ENCODE results near the gene ODAD3.
A peak's percentile ranks its signal among the peaks of the same experiment; 100 is the strongest.

ODAD3 gene

GRCh38 chr19:11378319-11379189 is 56.4 kb downstream of the ODAD3 start:
- DNase-seq = peak; percentile 80
- Mint-ChIP-seq H3K36me3 (ENCODE audit: low read depth) (peaks cover 5% of the 10 kb centered on the region), H3K9me3 (no peaks in the 10 kb centered on the region), H3K4me1 (peaks cover 38% of the 10 kb centered on the region), H3K27me3 (ENCODE audit: low read depth, poor library complexity) (peaks cover 27% of the 10 kb centered on the region), H3K27ac (no peak overlapping the region), H3K4me3 (no peak overlapping the region)
- peak; percentile 76 for TF ChIP-seq CTCF (IDR thresholded peaks at IDR 0.05)

- Mint-ChIP-seq H3K4me1 (peaks cover 35% of the 10 kb centered on the region), H3K27ac (no peak overlapping the region)
These were observed 57.2 kb downstream of the ODAD3 start for GRCh38 chr19:11377756-11378155.

GRCh38 chr19:11377237-11377636 is 57.7 kb downstream of the ODAD3 start:
- no peak for DNase-seq
- TF ChIP-seq CTCF (IDR thresholded peaks at IDR 0.05) = no peak
- no peak overlapping the region for H3K4me3 Mint-ChIP-seq
- H3K27ac Mint-ChIP-seq = no peak overlapping the region
- H3K9me3 Mint-ChIP-seq = no peaks in the 10 kb centered on the region
- peaks cover 5% of the 10 kb centered on the region for H3K36me3 Mint-ChIP-seq (ENCODE audit: low read depth)
- peaks cover 33% of the 10 kb centered on the region for H3K4me1 Mint-ChIP-seq
- H3K27me3 Mint-ChIP-seq (ENCODE audit: low read depth, poor library complexity) = peaks cover 15% of the 10 kb centered on the region

More at GRCh38 chr19:11377756-11378155, 57.2 kb downstream of the ODAD3 start:
- peaks cover 20% of the 10 kb centered on the region for H3K27me3 Mint-ChIP-seq (ENCODE audit: low read depth, poor library complexity)
- no peak for TF ChIP-seq CTCF (IDR thresholded peaks at IDR 0.05)
- H3K36me3 Mint-ChIP-seq (ENCODE audit: low read depth) = peaks cover 5% of the 10 kb centered on the region
- no peaks in the 10 kb centered on the region for H3K9me3 Mint-ChIP-seq
- no peak for DNase-seq
- no peak overlapping the region for H3K4me3 Mint-ChIP-seq

- no peak for TF ChIP-seq CTCF (IDR thresholded peaks at IDR 0.05)
- H3K36me3 Mint-ChIP-seq (ENCODE audit: low read depth) = peaks cover 5% of the 10 kb centered on the region
- H3K4me1 Mint-ChIP-seq = peaks cover 18% of the 10 kb centered on the region
- peaks cover 7% of the 10 kb centered on the region for H3K27me3 Mint-ChIP-seq (ENCODE audit: low read depth, poor library complexity)
- peak overlapping the region; percentile 85 for H3K27ac Mint-ChIP-seq
- DNase-seq = peak; percentile 40
- no peaks in the 10 kb centered on the region for H3K9me3 Mint-ChIP-seq
- H3K4me3 Mint-ChIP-seq = no peak overlapping the region
These were observed 59.6 kb downstream of the ODAD3 start for GRCh38 chr19:11375143-11375948.

GRCh38 chr19:11374433-11375142 is 60.3 kb downstream of the ODAD3 start, which contains the start of gene SWSAP1:
TSS of gene SWSAP1 (plus strand) at chr19:11374666. CDS start at chr19:11374681, 15 bp downstream.
- Mint-ChIP-seq H3K27ac (no peak within 1 kb of the TSS), H3K36me3 (ENCODE audit: low read depth) (peaks cover 5% of the 10 kb centered on the region), H3K4me1 (peaks cover 13% of the 10 kb centered on the region), H3K27me3 (ENCODE audit: low read depth, poor library complexity) (peaks cover 4% of the 10 kb centered on the region), H3K9me3 (no peaks in the 10 kb centered on the region), H3K4me3 (no peak within 1 kb of the TSS)
- DNase-seq = peak; percentile 96
- TF ChIP-seq CTCF (IDR thresholded peaks at IDR 0.05) = no peak

Measured in nephron progenitor cell (in vitro differentiated cells).